Neural cell (in vitro differentiated cells): ENCODE data around the gene SLC27A6. TPM values are rescaled to one million over a fixed set of nuclear protein-coding genes. Genes with fewer than 3 reads are reported as not detected.
"Not testable (repeated sequence)": the region's sequence is repeated elsewhere in the genome, so short reads cannot be mapped to it uniquely, and the experiment has no call there.

Source experiments
- H2AFZ ChIP-seq: fragments of 200-600, 300-800 bp; sonication (generic), shearing (Covaris generic); 2 replicates; pipeline ENCODE4 v1.6.0; 2014; ENCODE audit warnings: low read depth, mild to moderate bottlenecking, antibody characterized with exemption, low read length, moderate library complexity
- H3F3A ChIP-seq: fragments of 200-600 bp; shearing (Covaris generic); 2 replicates; pipeline ENCODE4 v1.6.1; 2016; ENCODE audit warnings: mild to moderate bottlenecking, moderate library complexity, mixed read lengths, antibody characterized with exemption, low read length; ENCODE audit not compliant: insufficient read depth, poor library complexity, severe bottlenecking
- H3K27ac ChIP-seq: fragments of 200-600, 300-800 bp; sonication (generic), shearing (Covaris generic); 2 replicates; pipeline ENCODE4 v1.5.1; 2014; ENCODE audit warnings: mild to moderate bottlenecking, low read length, moderate library complexity
- H3K27me3 ChIP-seq: fragments of 300-800, 200-600 bp; sonication (generic), shearing (Covaris generic); 2 replicates; pipeline ENCODE4 v1.6.0; 2014; ENCODE audit warnings: mild to moderate bottlenecking, low read depth, low read length, moderate library complexity; ENCODE audit not compliant: insufficient read depth
- H3K36me3 ChIP-seq: fragments of 300-800, 200-600 bp; sonication (generic), shearing (Covaris generic); 2 replicates; pipeline ENCODE4 v1.5.1; 2014; ENCODE audit warnings: mild to moderate bottlenecking, antibody characterized with exemption, low read length, moderate library complexity; ENCODE audit not compliant: insufficient read depth
- H3K4me2 ChIP-seq: fragments of 300-800, 200-600 bp; sonication (generic), shearing (Covaris generic); 2 replicates; pipeline ENCODE4 v1.6.0; 2014; ENCODE audit warnings: mild to moderate bottlenecking, low read length
- H3K4me3 ChIP-seq: fragments of 300-800, 200-600 bp; sonication (generic), shearing (Covaris generic); 2 replicates; pipeline ENCODE4 v1.5.1; 2014; ENCODE audit warnings: mild to moderate bottlenecking, low read length, moderate library complexity
- H3K79me2 ChIP-seq: fragments of 200-600 bp; shearing (Covaris generic); replicated peaks from 2 replicates; pipeline ENCODE4 v1.6.0; 2014; ENCODE audit warnings: mild to moderate bottlenecking, low read length, moderate library complexity; ENCODE audit not compliant: insufficient read depth
- H3K9ac ChIP-seq: fragments of 300-800, 200-600 bp; sonication (generic), shearing (Covaris generic); 2 replicates; pipeline ENCODE4 v1.6.1; 2016; ENCODE audit warnings: mild to moderate bottlenecking, low read length, mixed read lengths
- H3K9me2 ChIP-seq: fragments of 200-600 bp; shearing (Covaris generic); 2 replicates; pipeline ENCODE4 v1.6.1; 2016; ENCODE audit warnings: mild to moderate bottlenecking, low read length, mixed read lengths; ENCODE audit not compliant: insufficient read depth
- H3K9me3 ChIP-seq: fragments of 200-600, 300-800 bp; sonication (generic), shearing (Covaris generic); 2 replicates; pipeline ENCODE4 v1.6.1; 2016; ENCODE audit warnings: mild to moderate bottlenecking, mixed run types, low read length, moderate library complexity, mixed read lengths
- H4K20me1 ChIP-seq: fragments of 200-600 bp; shearing (Covaris generic); 2 replicates; pipeline ENCODE4 v1.6.1; 2016; ENCODE audit warnings: mild to moderate bottlenecking, mixed run types; ENCODE audit not compliant: insufficient read depth
- EP300 ChIP-seq: fragments of 450-650 bp; conservative IDR thresholded peaks from 2 replicates; pipeline ENCODE4 v1.6.1; 2014; ENCODE audit warnings: antibody characterized with exemption, mild to moderate bottlenecking, moderate library complexity; ENCODE audit not compliant: poor library complexity, severe bottlenecking
- EZH2 ChIP-seq: fragments of 200-600, 300-800 bp; shearing (Covaris generic), sonication (generic); IDR thresholded peaks from 2 replicates; pipeline ENCODE4 v1.6.1; 2014; ENCODE audit warnings: antibody characterized with exemption, low read length, borderline replicate concordance, mild to moderate bottlenecking; ENCODE audit not compliant: insufficient read depth, poor library complexity, severe bottlenecking
- MXI1 ChIP-seq: fragments of 450-650 bp; conservative IDR thresholded peaks from 2 replicates; pipeline ENCODE4 v1.6.1; 2014; ENCODE audit warnings: antibody characterized with exemption, mild to moderate bottlenecking; ENCODE audit not compliant: poor library complexity, severe bottlenecking
- POLR2AphosphoS5 ChIP-seq: IDR thresholded peaks from 2 replicates; pipeline ENCODE4 v1.6.1; 2012
- RAD21 ChIP-seq: fragments of 450-650 bp; conservative IDR thresholded peaks from 2 replicates; pipeline ENCODE4 v1.6.1; 2014; ENCODE audit warnings: antibody characterized with exemption, mild to moderate bottlenecking, moderate library complexity
- SMC3 ChIP-seq: fragments of 450-650 bp; conservative IDR thresholded peaks from 2 replicates; pipeline ENCODE4 v1.6.1; 2014; ENCODE audit warnings: antibody characterized with exemption, mild to moderate bottlenecking, moderate library complexity; ENCODE audit not compliant: poor library complexity
- TAF1 ChIP-seq: IDR thresholded peaks from 2 replicates; pipeline ENCODE4 v1.6.1; 2012; ENCODE audit warnings: low read depth
- polyA plus RNA-seq: library from polyadenylated mRNA; depleted of rRNA; stranded (reverse); fragments of >200 nt; gene quantifications from 2 replicates; pipeline ENCODE4 v1.2.3, GENCODE V29; 2014
- TF ChIP-seq, protein P1 (sequence below): fragments of 450-650 bp; IDR thresholded peaks from 2 replicates; pipeline ENCODE4 v1.5.1; 2014; ENCODE audit warnings: antibody characterized with exemption, mild to moderate bottlenecking, moderate library complexity; ENCODE audit not compliant: poor library complexity, severe bottlenecking
- TF ChIP-seq, protein P2 (sequence below): IDR thresholded peaks from 2 replicates; pipeline ENCODE4 v1.6.1; 2012; ENCODE audit warnings: borderline replicate concordance

The SLC27A6 gene
- polyA plus RNA-seq, 1 donor from 2014 or later: 0.37 TPM

DNA sequence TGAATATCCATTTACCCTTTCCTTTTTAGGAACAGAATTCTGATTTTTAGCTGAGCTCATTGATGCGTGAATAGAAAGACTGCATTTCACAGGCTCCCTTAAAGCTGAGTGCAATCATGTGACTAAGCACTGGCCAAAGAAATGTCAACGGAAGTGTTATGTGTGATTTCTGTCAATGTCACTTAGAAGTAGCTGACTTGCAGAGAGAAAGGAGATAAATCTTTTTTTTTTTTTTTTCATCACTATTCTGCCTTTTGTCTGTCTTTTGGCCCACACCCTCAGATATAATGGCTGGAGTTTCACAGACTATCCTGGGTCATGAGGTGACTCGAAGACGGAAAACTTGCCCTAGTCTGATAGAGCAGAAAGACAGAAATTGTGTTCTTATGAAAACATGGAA is 39.3 kb upstream of the SLC27A6 start:
- no peaks in the 10 kb centered on the region for H3K79me2 ChIP-seq
- no peaks in the 10 kb centered on the region for H3K9me2 ChIP-seq
- no peak overlapping the region for H3K27ac ChIP-seq
- H3K4me3 ChIP-seq: no peak overlapping the region
- no peaks in the 10 kb centered on the region for H3F3A ChIP-seq
- TF ChIP-seq EP300: no peak
- no peak for TF ChIP-seq RAD21
- TF ChIP-seq, protein P1, sequence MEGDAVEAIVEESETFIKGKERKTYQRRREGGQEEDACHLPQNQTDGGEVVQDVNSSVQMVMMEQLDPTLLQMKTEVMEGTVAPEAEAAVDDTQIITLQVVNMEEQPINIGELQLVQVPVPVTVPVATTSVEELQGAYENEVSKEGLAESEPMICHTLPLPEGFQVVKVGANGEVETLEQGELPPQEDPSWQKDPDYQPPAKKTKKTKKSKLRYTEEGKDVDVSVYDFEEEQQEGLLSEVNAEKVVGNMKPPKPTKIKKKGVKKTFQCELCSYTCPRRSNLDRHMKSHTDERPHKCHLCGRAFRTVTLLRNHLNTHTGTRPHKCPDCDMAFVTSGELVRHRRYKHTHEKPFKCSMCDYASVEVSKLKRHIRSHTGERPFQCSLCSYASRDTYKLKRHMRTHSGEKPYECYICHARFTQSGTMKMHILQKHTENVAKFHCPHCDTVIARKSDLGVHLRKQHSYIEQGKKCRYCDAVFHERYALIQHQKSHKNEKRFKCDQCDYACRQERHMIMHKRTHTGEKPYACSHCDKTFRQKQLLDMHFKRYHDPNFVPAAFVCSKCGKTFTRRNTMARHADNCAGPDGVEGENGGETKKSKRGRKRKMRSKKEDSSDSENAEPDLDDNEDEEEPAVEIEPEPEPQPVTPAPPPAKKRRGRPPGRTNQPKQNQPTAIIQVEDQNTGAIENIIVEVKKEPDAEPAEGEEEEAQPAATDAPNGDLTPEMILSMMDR: no peak
- no peak for TF ChIP-seq SMC3
- TF ChIP-seq EZH2: no peak
- no peak for TF ChIP-seq POLR2AphosphoS5
- TF ChIP-seq TAF1: no peak
- TF ChIP-seq, protein P2, sequence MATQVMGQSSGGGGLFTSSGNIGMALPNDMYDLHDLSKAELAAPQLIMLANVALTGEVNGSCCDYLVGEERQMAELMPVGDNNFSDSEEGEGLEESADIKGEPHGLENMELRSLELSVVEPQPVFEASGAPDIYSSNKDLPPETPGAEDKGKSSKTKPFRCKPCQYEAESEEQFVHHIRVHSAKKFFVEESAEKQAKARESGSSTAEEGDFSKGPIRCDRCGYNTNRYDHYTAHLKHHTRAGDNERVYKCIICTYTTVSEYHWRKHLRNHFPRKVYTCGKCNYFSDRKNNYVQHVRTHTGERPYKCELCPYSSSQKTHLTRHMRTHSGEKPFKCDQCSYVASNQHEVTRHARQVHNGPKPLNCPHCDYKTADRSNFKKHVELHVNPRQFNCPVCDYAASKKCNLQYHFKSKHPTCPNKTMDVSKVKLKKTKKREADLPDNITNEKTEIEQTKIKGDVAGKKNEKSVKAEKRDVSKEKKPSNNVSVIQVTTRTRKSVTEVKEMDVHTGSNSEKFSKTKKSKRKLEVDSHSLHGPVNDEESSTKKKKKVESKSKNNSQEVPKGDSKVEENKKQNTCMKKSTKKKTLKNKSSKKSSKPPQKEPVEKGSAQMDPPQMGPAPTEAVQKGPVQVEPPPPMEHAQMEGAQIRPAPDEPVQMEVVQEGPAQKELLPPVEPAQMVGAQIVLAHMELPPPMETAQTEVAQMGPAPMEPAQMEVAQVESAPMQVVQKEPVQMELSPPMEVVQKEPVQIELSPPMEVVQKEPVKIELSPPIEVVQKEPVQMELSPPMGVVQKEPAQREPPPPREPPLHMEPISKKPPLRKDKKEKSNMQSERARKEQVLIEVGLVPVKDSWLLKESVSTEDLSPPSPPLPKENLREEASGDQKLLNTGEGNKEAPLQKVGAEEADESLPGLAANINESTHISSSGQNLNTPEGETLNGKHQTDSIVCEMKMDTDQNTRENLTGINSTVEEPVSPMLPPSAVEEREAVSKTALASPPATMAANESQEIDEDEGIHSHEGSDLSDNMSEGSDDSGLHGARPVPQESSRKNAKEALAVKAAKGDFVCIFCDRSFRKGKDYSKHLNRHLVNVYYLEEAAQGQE: no peak
- TF ChIP-seq MXI1: no peak
- no peaks in the 10 kb centered on the region for H3K36me3 ChIP-seq
- H3K9me3 ChIP-seq: no peaks in the 10 kb centered on the region
- no peak overlapping the region for H3K9ac ChIP-seq
- H3K27me3 ChIP-seq: no peaks in the 10 kb centered on the region
- no peak overlapping the region for H3K4me2 ChIP-seq
- no peak overlapping the region for H2AFZ ChIP-seq
- no peaks in the 10 kb centered on the region for H4K20me1 ChIP-seq

DNA sequence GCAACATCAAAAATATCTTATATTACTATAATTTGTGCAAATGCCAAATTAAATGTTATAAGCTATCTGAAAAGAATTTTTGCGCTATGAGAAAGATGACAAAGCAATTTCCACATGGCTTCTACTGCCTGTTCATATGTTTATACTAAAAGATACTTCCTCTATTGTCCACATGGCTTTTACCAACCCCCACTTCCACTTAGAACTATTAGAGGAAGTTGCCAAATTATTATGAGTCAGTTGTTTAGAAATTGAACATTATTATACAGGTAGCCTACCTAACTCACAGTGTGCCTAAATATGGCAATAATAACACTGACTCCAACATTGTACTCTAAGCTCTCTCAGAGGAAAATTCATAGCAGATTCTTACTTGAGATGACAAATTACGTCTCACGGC is 37.6 kb upstream of the SLC27A6 start:
- Histone ChIP-seq H3K79me2 (no peaks in the 10 kb centered on the region), H3K9ac (no peak overlapping the region), H4K20me1 (no peaks in the 10 kb centered on the region), H3K27me3 (no peaks in the 10 kb centered on the region), H2AFZ (no peak overlapping the region), H3K36me3 (no peaks in the 10 kb centered on the region), H3K9me2 (no peaks in the 10 kb centered on the region), H3K4me2 (no peak overlapping the region), H3F3A (no peaks in the 10 kb centered on the region), H3K27ac (no peak overlapping the region), H3K4me3 (no peak overlapping the region), H3K9me3 (no peaks in the 10 kb centered on the region)
- TF ChIP-seq, protein P1: no peak
- no peak for TF ChIP-seq TAF1
- no peak for TF ChIP-seq RAD21
- no peak for TF ChIP-seq SMC3
- no peak for TF ChIP-seq MXI1
- TF ChIP-seq EZH2: no peak
- no peak for TF ChIP-seq EP300
- no peak for TF ChIP-seq POLR2AphosphoS5
- TF ChIP-seq, protein P2: no peak

DNA sequence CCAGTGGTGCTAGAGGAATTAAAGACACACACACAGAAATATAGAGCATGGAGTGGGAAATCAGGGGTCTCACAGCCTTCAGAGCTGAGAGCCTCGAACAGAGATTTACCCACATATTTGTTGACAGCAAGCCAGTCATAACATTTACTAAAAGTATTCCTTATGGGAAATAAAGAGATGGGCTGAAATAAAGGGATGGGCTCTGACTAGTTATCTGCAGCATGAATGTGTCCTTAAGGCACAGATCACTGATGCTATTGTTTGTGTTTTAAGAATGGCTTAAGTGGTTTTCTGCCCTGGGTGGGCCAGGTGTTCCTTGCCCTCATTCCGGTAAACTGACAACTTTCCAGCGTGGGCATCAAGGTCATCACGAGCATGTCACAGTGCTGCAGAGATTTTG is 33.1 kb upstream of the SLC27A6 start:
- H3K36me3 ChIP-seq, H3K4me2 ChIP-seq, H3K4me3 ChIP-seq, H4K20me1 ChIP-seq, H3K9ac ChIP-seq, H3K27ac ChIP-seq, H2AFZ ChIP-seq, H3K9me2 ChIP-seq, H3K79me2 ChIP-seq, H3K9me3 ChIP-seq, H3K27me3 ChIP-seq, H3F3A ChIP-seq: not testable (repeated sequence)
